H9 (cell line): Measurements from ENCODE around the gene BAG3. TPM values are rescaled to one million over a fixed set of nuclear protein-coding genes. Genes with fewer than 3 reads are reported as not detected.

Experiments used
- DNase-seq: peaks from one replicate; pipeline ENCODE4 v3.0.0-alpha.2; 2017
- H2AFZ ChIP-seq: one replicate; pipeline ENCODE4 v1.6.1; 2013; ENCODE audit warnings: mild to moderate bottlenecking, low read length, control low read depth, moderate library complexity
- H2AK5ac ChIP-seq: 2 replicates; pipeline ENCODE4 v1.6.1; 2013; ENCODE audit warnings: low read length, control low read depth, mixed read lengths; ENCODE audit not compliant: insufficient read length
- H2BK120ac ChIP-seq: one replicate; pipeline ENCODE4 v1.6.1; 2013; ENCODE audit warnings: low read depth, mild to moderate bottlenecking, low read length, control low read depth, inconsistent platforms; ENCODE audit not compliant: poor library complexity, severe bottlenecking
- H2BK12ac ChIP-seq: 2 replicates; pipeline ENCODE4 v1.6.1; 2013; ENCODE audit warnings: low read length, control low read depth, mixed read lengths, low read depth; ENCODE audit not compliant: insufficient read length
- H2BK15ac ChIP-seq: 2 replicates; pipeline ENCODE4 v1.6.1; 2013; ENCODE audit warnings: low read depth, low read length, control low read depth
- H2BK20ac ChIP-seq: one replicate; pipeline ENCODE4 v1.6.1; 2013; ENCODE audit warnings: low read depth, mild to moderate bottlenecking, low read length, control low read depth, inconsistent platforms; ENCODE audit not compliant: poor library complexity, severe bottlenecking
- H2BK5ac ChIP-seq: 2 replicates; pipeline ENCODE4 v1.6.1; 2013; ENCODE audit warnings: low read length, control low read depth, mixed read lengths; ENCODE audit not compliant: insufficient read length
- H3K14ac ChIP-seq: 2 replicates; pipeline ENCODE4 v1.6.1; 2013; ENCODE audit warnings: low read length, control low read depth; ENCODE audit not compliant: insufficient read depth
- H3K18ac ChIP-seq: 2 replicates; pipeline ENCODE4 v1.6.1; 2013; ENCODE audit warnings: low read depth, mild to moderate bottlenecking, mixed read lengths, low read length, control low read depth; ENCODE audit not compliant: insufficient read length
- H3K23ac ChIP-seq: 2 replicates; pipeline ENCODE4 v1.6.1; 2013; ENCODE audit warnings: low read length, control low read depth, mixed read lengths, low read depth; ENCODE audit not compliant: insufficient read length
- H3K23me2 ChIP-seq: 2 replicates; pipeline ENCODE4 v1.6.1; 2013; ENCODE audit warnings: low read depth, mild to moderate bottlenecking, mixed read lengths, low read length, control low read depth; ENCODE audit not compliant: insufficient read length, poor library complexity, severe bottlenecking
- H3K27ac ChIP-seq: 2 replicates; pipeline ENCODE4 v1.5.1; 2013; ENCODE audit warnings: low read length, control low read depth, mixed read lengths, low read depth; ENCODE audit not compliant: insufficient read length
- H3K27me3 ChIP-seq: 2 replicates; pipeline ENCODE4 v1.6.1; 2013; ENCODE audit warnings: low read length, control low read depth, inconsistent platforms; ENCODE audit not compliant: insufficient read depth
- H3K4ac ChIP-seq: 2 replicates; pipeline ENCODE4 v1.6.1; 2013; ENCODE audit warnings: low read depth, mild to moderate bottlenecking, control low read depth, inconsistent platforms, low read length, moderate library complexity
- H3K4me1 ChIP-seq: 2 replicates; pipeline ENCODE4 v1.6.1; 2013; ENCODE audit warnings: low read length, control low read depth, inconsistent platforms; ENCODE audit not compliant: insufficient read depth
- H3K4me2 ChIP-seq: 2 replicates; pipeline ENCODE4 v1.6.1; 2013; ENCODE audit warnings: low read length, control low read depth, mixed read lengths; ENCODE audit not compliant: insufficient read length, insufficient read depth
- H3K56ac ChIP-seq: 2 replicates; pipeline ENCODE4 v1.6.1; 2013; ENCODE audit warnings: low read depth, mild to moderate bottlenecking, mixed read lengths, low read length, control low read depth; ENCODE audit not compliant: insufficient read length
- H3K79me1 ChIP-seq: 2 replicates; pipeline ENCODE4 v1.6.1; 2013; ENCODE audit warnings: low read depth, mild to moderate bottlenecking, moderate library complexity, low read length, control low read depth, inconsistent platforms; ENCODE audit not compliant: insufficient read depth, poor library complexity, severe bottlenecking
- H3K79me2 ChIP-seq: 2 replicates; pipeline ENCODE4 v1.6.1; 2013; ENCODE audit warnings: low read length, control low read depth, inconsistent platforms; ENCODE audit not compliant: insufficient read depth
- H3K9ac ChIP-seq: 2 replicates; pipeline ENCODE4 v1.6.1; 2013; ENCODE audit warnings: low read length, control low read depth, mixed read lengths; ENCODE audit not compliant: insufficient read length; ENCODE audit errors: extremely low read depth
- H3K9me3 ChIP-seq: one replicate; pipeline ENCODE4 v1.6.1; 2013; ENCODE audit warnings: low read depth, low read length, inconsistent platforms; ENCODE audit not compliant: control insufficient read depth
- H3T11ph ChIP-seq: one replicate; pipeline ENCODE4 v1.6.1; 2013; ENCODE audit warnings: mild to moderate bottlenecking, low read length, control low read depth, inconsistent platforms
- H4K20me1 ChIP-seq: one replicate; pipeline ENCODE4 v1.6.1; 2013; ENCODE audit not compliant: control insufficient read depth, insufficient read length, insufficient read depth
- H4K5ac ChIP-seq: 2 replicates; pipeline ENCODE4 v1.6.1; 2013; ENCODE audit warnings: low read depth, mild to moderate bottlenecking, mixed read lengths, low read length, control low read depth; ENCODE audit not compliant: insufficient read length
- H4K8ac ChIP-seq: replicated peaks from 2 replicates; pipeline ENCODE4 v1.6.1; 2013; ENCODE audit warnings: low read length, control low read depth, mixed read lengths, low read depth; ENCODE audit not compliant: insufficient read length
- H4K91ac ChIP-seq: 2 replicates; pipeline ENCODE4 v1.6.1; 2013; ENCODE audit warnings: low read depth, mild to moderate bottlenecking, moderate library complexity, mixed read lengths, low read length, control low read depth; ENCODE audit not compliant: insufficient read length
- H3K27ac Mint-ChIP-seq, 3 experiments: 2 replicates in 2 of 3; 3 replicates in 1 of 3; pipeline ENCODE4 v1.8.0; 2020 to 2021; ENCODE audit warnings: mixed read lengths in 3 of 3, mild to moderate bottlenecking in 1 of 3, moderate library complexity in 1 of 3
- H3K27me3 Mint-ChIP-seq: 2 replicates; pipeline ENCODE4 v1.8.0; 2021; ENCODE audit warnings: low read depth, mild to moderate bottlenecking, moderate library complexity, mixed read lengths
- H3K36me3 Mint-ChIP-seq, 3 experiments: 2 replicates in 2 of 3; 3 replicates in 1 of 3; pipeline ENCODE4 v1.8.0; 2020 to 2021; ENCODE audit warnings: low read depth in 3 of 3, mixed read lengths in 3 of 3; ENCODE audit not compliant: insufficient read depth in 1 of 3
- H3K4me1 Mint-ChIP-seq, 2 experiments: 2 replicates each; pipeline ENCODE4 v1.8.0; 2020; ENCODE audit warnings: mixed read lengths in 2 of 2
- H3K4me3 Mint-ChIP-seq, 2 experiments: 2 replicates in 1 of 2; 3 replicates in 1 of 2; pipeline ENCODE4 v1.8.0; 2020 to 2021; ENCODE audit warnings: mild to moderate bottlenecking in 2 of 2, mixed read lengths in 2 of 2, moderate library complexity in 1 of 2
- H3K9me3 Mint-ChIP-seq, 2 experiments: 2 replicates in 1 of 2; 3 replicates in 1 of 2; pipeline ENCODE4 v1.8.0; 2020; ENCODE audit warnings: mild to moderate bottlenecking in 2 of 2, mixed read lengths in 2 of 2, moderate library complexity in 1 of 2
- WGBS: extraction: QIAGEN DNeasy Blood & Tissue Kit; methylation state at CpG from one replicate; pipeline ENCODE4 v1.1.7; 2013; ENCODE audit warnings: missing lambda C conversion rate, low lambda C conversion rate, mixed read lengths; ENCODE audit not compliant: insufficient read length; ENCODE audit errors: extremely low coverage; 5-methylcytosine and 5-hydroxymethylcytosine counted together
- total RNA-seq: library from RNA; stranded (reverse); gene quantifications from 2 replicates; pipeline ENCODE4 v1.2.1, GENCODE V29; 2021
- TF ChIP-seq, protein P1 (sequence below): fragments of 200-600 bp; sonication (generic); conservative IDR thresholded peaks from 3 replicates; pipeline ENCODE4 v1.8.0; 2021; ENCODE audit warnings: antibody characterized with exemption, mild to moderate bottlenecking

BAG3 gene
- total RNA-seq, 1 experiment from 2014 or later = 11.4 TPM

DNA sequence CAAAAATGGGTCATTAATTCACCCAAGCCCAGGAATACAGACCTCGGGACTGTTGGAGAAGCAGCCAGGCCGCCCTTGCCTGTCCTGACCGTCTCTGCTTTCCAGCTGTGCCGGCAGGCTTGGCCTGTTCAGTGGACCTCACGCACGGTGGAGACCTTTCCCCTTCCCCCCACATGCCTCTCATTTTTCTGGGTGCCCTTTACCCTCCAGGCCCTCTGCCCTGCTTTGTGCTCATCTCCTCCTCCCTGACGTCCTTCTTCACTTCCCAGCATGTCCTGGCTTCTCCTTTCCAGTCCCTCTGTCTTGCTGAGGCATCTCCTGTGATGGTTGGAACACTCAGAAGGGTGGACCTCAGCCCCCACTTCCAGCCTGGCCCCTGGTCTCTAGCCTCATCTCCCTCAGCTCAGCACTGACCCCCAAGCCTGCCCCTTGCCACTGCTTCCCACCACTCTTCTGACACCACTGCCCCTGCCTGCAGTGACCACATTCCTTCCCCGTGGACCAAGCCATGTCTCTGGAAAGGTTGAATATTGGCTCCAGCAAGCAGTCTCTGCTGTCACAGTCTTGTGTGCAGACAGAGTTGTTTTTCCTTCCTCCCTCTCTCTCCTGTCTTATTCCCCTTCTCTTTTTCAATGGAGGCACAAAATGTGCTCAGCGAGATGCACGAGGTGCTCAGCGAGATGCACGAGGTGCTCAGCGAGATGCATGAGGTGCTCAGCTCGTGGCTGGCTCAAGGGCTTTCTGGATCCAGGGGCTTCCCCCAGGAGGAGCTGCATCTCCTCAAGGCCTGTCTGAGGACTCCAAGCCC lies 14.9 kb downstream of the BAG3 start:
- TF ChIP-seq, protein P1, sequence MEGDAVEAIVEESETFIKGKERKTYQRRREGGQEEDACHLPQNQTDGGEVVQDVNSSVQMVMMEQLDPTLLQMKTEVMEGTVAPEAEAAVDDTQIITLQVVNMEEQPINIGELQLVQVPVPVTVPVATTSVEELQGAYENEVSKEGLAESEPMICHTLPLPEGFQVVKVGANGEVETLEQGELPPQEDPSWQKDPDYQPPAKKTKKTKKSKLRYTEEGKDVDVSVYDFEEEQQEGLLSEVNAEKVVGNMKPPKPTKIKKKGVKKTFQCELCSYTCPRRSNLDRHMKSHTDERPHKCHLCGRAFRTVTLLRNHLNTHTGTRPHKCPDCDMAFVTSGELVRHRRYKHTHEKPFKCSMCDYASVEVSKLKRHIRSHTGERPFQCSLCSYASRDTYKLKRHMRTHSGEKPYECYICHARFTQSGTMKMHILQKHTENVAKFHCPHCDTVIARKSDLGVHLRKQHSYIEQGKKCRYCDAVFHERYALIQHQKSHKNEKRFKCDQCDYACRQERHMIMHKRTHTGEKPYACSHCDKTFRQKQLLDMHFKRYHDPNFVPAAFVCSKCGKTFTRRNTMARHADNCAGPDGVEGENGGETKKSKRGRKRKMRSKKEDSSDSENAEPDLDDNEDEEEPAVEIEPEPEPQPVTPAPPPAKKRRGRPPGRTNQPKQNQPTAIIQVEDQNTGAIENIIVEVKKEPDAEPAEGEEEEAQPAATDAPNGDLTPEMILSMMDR = no peak
- Histone ChIP-seq H3K14ac (no peak overlapping the region; the same call in 1 of the 2 replicates), H3K9me3 (no peaks in the 10 kb centered on the region), H3K79me2 (no peaks in the 10 kb centered on the region; the same call in 1 of the 2 replicates), H2AFZ (no peak overlapping the region), H2BK5ac (no peak overlapping the region), H3K23ac (no peak overlapping the region), H3K23me2 (no peaks in the 10 kb centered on the region), H3K27ac (no peak overlapping the region), H4K8ac (no peak overlapping the region), H4K5ac (no peak overlapping the region), H4K91ac (no peak overlapping the region), H3T11ph (no peak overlapping the region), H2AK5ac (no peak overlapping the region), H2BK15ac (no peak overlapping the region), H2BK120ac (no peak overlapping the region), H3K9ac (no peak overlapping the region), H3K4ac (no peak overlapping the region), H2BK20ac (no peak overlapping the region), H3K18ac (no peak overlapping the region), H3K4me2 (no peak overlapping the region), H2BK12ac (no peak overlapping the region), H3K79me1 (no peaks in the 10 kb centered on the region), H4K20me1 (peaks cover 3% of the 10 kb centered on the region), H3K4me1 (peaks cover 4% of the 10 kb centered on the region; the same call in 1 of the 2 replicates), H3K56ac (no peak overlapping the region), H3K27me3 (no peaks in the 10 kb centered on the region)
- no peak for DNase-seq
- peaks cover 4 to 14% (median 12%) of the 10 kb centered on the region in 3 experiments; a peak in 6 of 7 replicates for H3K36me3 Mint-ChIP-seq
- peaks cover 0 to 4% of the 10 kb centered on the region in 2 experiments; a peak in 2 of 5 replicates for H3K9me3 Mint-ChIP-seq
- peak overlapping the region in 1 of 3 experiments; percentile 94; a peak in 2 of 7 replicates for H3K27ac Mint-ChIP-seq
- no peaks in the 10 kb centered on the region for H3K27me3 Mint-ChIP-seq
- H3K4me1 Mint-ChIP-seq = peaks cover 37 to 38% of the 10 kb centered on the region in 2 experiments
- no CpG with 5 or more reads among the region's 14 CpGs for WGBS
- H3K4me3 Mint-ChIP-seq = no peak overlapping the region
